Lung (tissue), 12 donors: ENCODE results near the gene EBF3. TPM values are rescaled to one million over a fixed set of nuclear protein-coding genes. Genes with fewer than 3 reads are reported as not detected.

ENCODE experiments used
- ATAC-seq: fragments of 200-7000 bp; cut with Tn5 transposase; one replicate; pipeline ENCODE4 v1.9.1; 2020; ENCODE audit warnings: moderate number of reproducible peaks; ENCODE audit not compliant: insufficient read depth, low FRiP score
- DNase-seq, 3 donors: peaks; one replicate each; pipeline ENCODE4 v3.0.0-alpha.2; 2013 to 2017
- H3K27ac ChIP-seq, 2 donors: one replicate each; pipeline ENCODE4 v1.5.1; 2013; ENCODE audit warnings: mild to moderate bottlenecking in 2 of 2, moderate library complexity in 2 of 2, control low read depth in 1 of 2, inconsistent platforms in 1 of 2, low read depth in 1 of 2, low read length in 1 of 2
- H3K27me3 ChIP-seq, 3 donors: one replicate each; pipeline ENCODE4 v1.5.1; 2013; ENCODE audit warnings: low read length in 2 of 3; ENCODE audit not compliant: control insufficient read depth in 3 of 3, insufficient read depth in 3 of 3
- H3K36me3 ChIP-seq, 4 donors: one replicate each; pipeline ENCODE4 v1.5.1; 2013; ENCODE audit warnings: low read length in 4 of 4, mild to moderate bottlenecking in 1 of 4, moderate library complexity in 1 of 4; ENCODE audit not compliant: control insufficient read depth in 4 of 4, insufficient read depth in 4 of 4
- H3K4me1 ChIP-seq, 5 donors: one replicate each; pipeline ENCODE4 v1.5.1; 2013; ENCODE audit warnings: low read length in 5 of 5, mild to moderate bottlenecking in 2 of 5, moderate library complexity in 1 of 5; ENCODE audit not compliant: control insufficient read depth in 5 of 5, insufficient read depth in 5 of 5
- H3K4me3 ChIP-seq: one replicate; pipeline ENCODE4 v1.5.1; 2013; ENCODE audit warnings: mild to moderate bottlenecking, control low read depth, moderate library complexity
- H3K9ac ChIP-seq, 2 donors: one replicate each; pipeline ENCODE4 v1.5.1; 2013; ENCODE audit warnings: low read length in 2 of 2, control low read depth in 1 of 2; ENCODE audit not compliant: insufficient read depth in 1 of 2
- H3K9me3 ChIP-seq, 4 donors: one replicate each; pipeline ENCODE4 v1.5.1; 2013; ENCODE audit warnings: low read length in 3 of 4, mild to moderate bottlenecking in 1 of 4, moderate library complexity in 1 of 4; ENCODE audit not compliant: control insufficient read depth in 4 of 4, insufficient read depth in 3 of 4
- WGBS, 2 donors: extraction: QIAGEN DNeasy Blood & Tissue Kit; methylation state at CpG; one replicate each; pipeline ENCODE4 v1.1.7; 2013; 5-methylcytosine and 5-hydroxymethylcytosine counted together
- polyA plus RNA-seq, 2 donors: library from polyadenylated mRNA; stranded (reverse); fragments of 200-250 nt; gene quantifications; one replicate each; pipeline ENCODE4 v1.2.1, GENCODE V29; 2013
- total RNA-seq, 2 donors: library from RNA; depleted of rRNA in 1 of 2; stranded (reverse); fragments of >200 nt in 1 of 2; gene quantifications; one replicate each; pipeline ENCODE4 v1.2.1, GENCODE V29; 2014 to 2021
- TF ChIP-seq, protein P1 (sequence below): IDR thresholded peaks from 2 replicates; pipeline ENCODE4 v1.5.1; 2012; ENCODE audit warnings: mild to moderate bottlenecking; ENCODE audit errors: control extremely low read depth, extremely low read depth
- donor health status: control.
- donor health status: control.
- donor health status: Bipolar disorder and iron deficiency.
- donor health status: healthy.
- donor health status: DM: yes; HTN: yes; CAD: no.

Gene EBF3
- total and polyA plus RNA-seq, 4 donors, result 0.06 to 1.1 (median 0.08) TPM; not detected in 1

DNA sequence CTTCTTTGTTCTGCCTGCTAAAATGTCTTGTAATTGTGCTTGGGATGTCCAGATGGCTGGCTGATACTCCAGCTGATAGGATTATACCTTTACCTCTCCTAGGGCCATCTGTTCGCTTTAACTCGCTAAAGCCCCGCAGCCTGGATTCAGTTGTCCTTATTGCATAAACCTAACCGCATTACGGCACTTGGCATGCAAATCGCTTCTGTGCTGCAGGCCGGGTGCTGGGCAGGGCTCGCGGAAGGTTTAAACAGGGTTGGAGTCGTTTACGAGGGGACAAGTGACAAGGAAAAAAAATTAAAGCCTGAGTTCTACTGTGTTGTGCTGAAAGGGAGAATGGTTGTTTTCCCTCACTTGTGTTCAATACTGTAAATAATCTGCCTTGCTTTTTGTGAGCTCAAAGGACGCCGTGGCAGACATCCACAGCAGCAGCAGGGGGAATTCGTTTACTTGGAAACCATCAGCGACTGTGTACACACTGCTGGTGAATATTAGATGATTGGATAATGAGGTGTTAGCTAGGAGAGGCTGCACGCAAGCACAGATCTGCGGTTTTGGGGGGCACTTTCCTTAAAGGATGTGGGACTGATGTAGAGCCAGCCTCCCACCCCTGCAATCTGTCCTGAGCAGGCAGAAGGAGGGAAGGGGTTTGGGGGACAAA is 93.0 kb downstream of the EBF3 start:
- WGBS, 2 donors, result 17 to 43% methylated on average over 17 of the region's 17 CpGs
- Histone ChIP-seq H3K9me3 (peaks cover 0 to 3% (median 0%) of the 10 kb centered on the region in 4 donors), H3K4me1 (peaks cover 0 to 18% (median 8%) of the 10 kb centered on the region in 5 donors), H3K27me3 (no peaks in the 10 kb centered on the region), H3K27ac (no peak overlapping the region), H3K4me3 (no peak overlapping the region), H3K9ac (peak overlapping the region; percentile 36 to 39), H3K36me3 (no peaks in the 10 kb centered on the region)
- DNase-seq, result peak; percentile 76 to 87 (median 81)
- ATAC-seq, result no peak
- TF ChIP-seq, protein P1, sequence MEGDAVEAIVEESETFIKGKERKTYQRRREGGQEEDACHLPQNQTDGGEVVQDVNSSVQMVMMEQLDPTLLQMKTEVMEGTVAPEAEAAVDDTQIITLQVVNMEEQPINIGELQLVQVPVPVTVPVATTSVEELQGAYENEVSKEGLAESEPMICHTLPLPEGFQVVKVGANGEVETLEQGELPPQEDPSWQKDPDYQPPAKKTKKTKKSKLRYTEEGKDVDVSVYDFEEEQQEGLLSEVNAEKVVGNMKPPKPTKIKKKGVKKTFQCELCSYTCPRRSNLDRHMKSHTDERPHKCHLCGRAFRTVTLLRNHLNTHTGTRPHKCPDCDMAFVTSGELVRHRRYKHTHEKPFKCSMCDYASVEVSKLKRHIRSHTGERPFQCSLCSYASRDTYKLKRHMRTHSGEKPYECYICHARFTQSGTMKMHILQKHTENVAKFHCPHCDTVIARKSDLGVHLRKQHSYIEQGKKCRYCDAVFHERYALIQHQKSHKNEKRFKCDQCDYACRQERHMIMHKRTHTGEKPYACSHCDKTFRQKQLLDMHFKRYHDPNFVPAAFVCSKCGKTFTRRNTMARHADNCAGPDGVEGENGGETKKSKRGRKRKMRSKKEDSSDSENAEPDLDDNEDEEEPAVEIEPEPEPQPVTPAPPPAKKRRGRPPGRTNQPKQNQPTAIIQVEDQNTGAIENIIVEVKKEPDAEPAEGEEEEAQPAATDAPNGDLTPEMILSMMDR, result no peak

DNA sequence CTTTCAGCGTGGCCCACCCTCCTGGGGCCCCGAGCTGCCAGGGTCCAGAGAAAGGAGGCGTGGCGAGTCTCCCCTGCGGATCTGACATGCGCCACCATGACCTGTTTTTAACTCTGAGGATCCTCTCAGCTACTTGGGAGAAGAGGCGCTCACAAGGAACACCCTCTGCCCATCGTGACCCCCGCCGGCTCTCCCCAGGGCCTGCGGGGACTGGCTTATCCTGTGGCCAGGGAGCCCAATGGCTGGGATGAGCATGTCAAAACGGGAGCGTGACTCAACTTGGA is 93.7 kb downstream of the EBF3 start:
- DNase-seq (no peak), ATAC-seq (no peak)
- 94 to 96% methylated on average over 13 of the region's 13 CpGs for WGBS, 2 donors
- H3K27me3 ChIP-seq, result no peaks in the 10 kb centered on the region
- no peak overlapping the region for H3K27ac ChIP-seq
- TF ChIP-seq, protein P1, result no peak
- no peaks in the 10 kb centered on the region for H3K36me3 ChIP-seq
- peak overlapping the region in 1 of 2 donors; percentile 39 for H3K9ac ChIP-seq
- H3K9me3 ChIP-seq, result peaks cover 0 to 3% (median 0%) of the 10 kb centered on the region in 4 donors
- H3K4me3 ChIP-seq, result no peak overlapping the region
- H3K4me1 ChIP-seq, result peaks cover 0 to 18% (median 8%) of the 10 kb centered on the region in 5 donors

DNA sequence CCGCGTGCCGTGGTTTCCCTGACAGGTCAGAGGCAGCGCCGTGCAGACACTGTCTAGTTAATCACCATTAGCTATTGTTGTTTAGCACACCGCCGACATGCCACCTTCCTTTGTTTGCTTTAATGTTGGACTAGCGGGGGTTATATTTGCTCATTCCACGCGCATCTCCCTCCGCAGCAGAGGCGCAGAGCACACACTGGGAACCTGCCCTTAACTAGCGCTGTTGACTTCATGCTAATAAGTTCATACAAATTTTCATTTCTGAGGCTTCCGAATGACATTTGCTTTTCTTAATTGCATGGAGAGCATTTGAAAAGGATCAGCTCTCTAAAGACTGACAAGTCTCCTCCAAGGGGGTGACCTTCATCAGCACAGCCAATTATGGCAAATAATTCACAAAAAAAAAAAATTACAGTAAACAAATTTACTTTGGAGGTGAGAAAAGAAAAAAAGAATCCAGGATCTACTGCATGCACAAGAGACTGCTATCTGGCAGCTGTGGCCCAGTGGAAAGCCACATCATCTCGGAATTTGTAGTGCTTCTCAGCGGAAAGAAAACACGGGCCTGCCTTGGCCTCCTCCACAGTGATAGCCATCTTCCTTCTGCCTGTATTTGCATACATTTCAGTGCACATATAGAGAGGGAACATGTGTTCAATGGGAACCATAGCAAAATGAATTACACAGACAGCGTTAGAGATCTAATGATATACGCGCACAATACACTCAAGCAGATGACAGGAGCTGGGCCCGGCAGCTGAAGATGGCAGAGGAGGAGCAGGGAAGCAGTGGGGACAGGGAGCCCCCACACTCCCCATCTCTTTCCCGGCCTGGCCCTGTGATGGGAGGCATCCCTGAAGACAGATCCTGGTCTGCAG is 94.2 kb downstream of the EBF3 start:
- ATAC-seq (no peak), DNase-seq (no peak)
- Histone ChIP-seq H3K27ac (no peak overlapping the region), H3K27me3 (no peaks in the 10 kb centered on the region), H3K36me3 (no peaks in the 10 kb centered on the region), H3K9me3 (peaks cover 0 to 3% (median 0%) of the 10 kb centered on the region in 4 donors), H3K4me1 (peaks cover 0 to 18% (median 8%) of the 10 kb centered on the region in 5 donors), H3K9ac (no peak overlapping the region), H3K4me3 (no peak overlapping the region)
- 90 to 92% methylated on average over 22 of the region's 22 CpGs for WGBS, 2 donors
- TF ChIP-seq, protein P1, result no peak
